CD4-positive, alpha-beta T cell treated with Interleukin-21 for 1 hour (primary cell): Measurements from ENCODE around the gene GALNT1.

Experiments
- DNase-seq: peaks from one replicate; pipeline ENCODE4 v3.0.0-alpha.2; 2020

Gene GALNT1

GRCh38 chr18:35728676-35729075 lies 147.1 kb downstream of the GALNT1 start:
- DNase-seq: no peak

- DNase-seq: no peak
Measured at GRCh38 chr18:35729991-35730668, 148.6 kb downstream of the GALNT1 start.

DNA sequence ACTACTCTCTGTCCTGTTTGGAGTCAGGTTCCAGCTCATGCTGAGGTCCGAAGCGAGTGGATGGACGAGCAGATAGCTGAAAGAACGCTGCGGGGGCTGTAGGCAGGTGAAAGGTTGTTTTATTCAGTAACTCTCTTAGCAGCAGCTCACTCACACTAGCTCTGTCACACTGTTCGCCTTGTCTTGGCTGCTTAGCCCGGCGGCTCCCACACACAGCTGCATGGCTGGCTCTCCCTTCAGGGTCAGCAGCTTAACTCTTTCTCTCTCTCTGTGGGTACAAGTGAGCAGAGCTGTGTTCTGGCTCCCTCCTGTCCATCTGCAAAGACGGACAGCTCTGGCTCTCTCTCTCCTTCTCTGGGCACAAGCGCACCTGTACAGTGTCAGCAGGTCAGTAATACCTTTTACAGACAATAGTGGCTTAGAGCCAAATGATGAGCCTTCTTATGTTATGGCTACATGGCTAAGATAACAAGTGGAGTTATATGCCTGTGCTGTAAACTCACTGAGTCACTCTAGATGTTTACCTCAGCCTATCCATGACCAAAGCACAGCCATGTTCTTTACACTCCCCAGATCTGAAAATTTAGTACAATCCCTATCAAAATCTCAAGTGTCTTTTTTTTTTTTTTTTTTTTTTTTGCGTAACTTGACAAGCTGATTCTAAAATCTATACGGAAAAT lies 149.3 kb downstream of the GALNT1 start:
- DNase-seq: no peak

- DNase-seq: no peak
Measured at GRCh38 chr18:35731701-35732100, 150.2 kb downstream of the GALNT1 start.

DNA sequence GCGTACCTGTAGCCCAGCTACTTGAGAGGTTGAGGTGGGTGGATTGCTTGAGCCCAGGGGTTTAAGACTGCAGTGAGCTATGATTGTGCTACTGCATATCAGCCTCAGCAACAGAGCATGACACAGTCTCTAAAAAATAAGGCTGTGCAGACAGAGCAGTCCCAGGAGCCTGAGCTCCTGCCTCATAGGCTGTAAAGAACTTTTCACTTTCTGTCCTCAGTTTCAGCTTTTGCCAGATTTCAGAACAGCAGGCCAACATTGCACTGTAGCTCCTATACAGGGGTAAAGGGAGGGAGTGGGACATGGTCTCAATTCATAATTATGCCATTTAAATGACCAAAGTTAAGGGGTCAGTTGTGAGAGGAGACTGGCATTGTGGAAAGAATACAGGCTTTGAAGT lies 150.6 kb downstream of the GALNT1 start:
- no peak for DNase-seq

- no peak for DNase-seq
Measured at GRCh38 chr18:35732636-35733035, 151.1 kb downstream of the GALNT1 start.

- no peak for DNase-seq
Measured at GRCh38 chr18:35733408-35733807, 151.9 kb downstream of the GALNT1 start.

- no peak for DNase-seq
Measured at GRCh38 chr18:35736696-35737095, 155.2 kb downstream of the GALNT1 start.

DNA sequence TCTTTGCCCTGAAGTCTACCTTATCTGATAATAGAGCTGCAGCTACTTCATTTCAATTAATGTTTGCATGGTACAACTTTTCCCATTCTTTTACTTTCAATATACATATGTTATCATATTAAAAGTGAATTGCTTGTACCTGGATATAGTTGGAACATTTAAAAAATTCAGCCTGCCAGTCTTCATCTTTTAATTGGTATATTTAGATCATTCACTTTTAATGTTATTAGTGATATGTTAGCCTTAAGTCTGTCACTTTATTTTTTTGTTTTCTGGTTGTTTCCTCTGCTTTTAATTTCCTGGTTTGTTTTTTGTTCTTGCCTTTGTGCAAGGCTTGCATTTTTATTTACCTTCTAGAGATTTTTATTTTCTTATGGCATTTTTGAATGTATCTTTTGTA lies 158.2 kb downstream of the GALNT1 start:
- DNase-seq: no peak

GRCh38 chr18:35740656-35741055 lies 159.1 kb downstream of the GALNT1 start:
- no peak for DNase-seq

- no peak for DNase-seq
Measured at GRCh38 chr18:35743916-35744315, 162.4 kb downstream of the GALNT1 start.

GRCh38 chr18:35745814-35746213 lies 164.3 kb downstream of the GALNT1 start:
- DNase-seq: no peak

GRCh38 chr18:35746826-35747339 lies 165.3 kb downstream of the GALNT1 start:
- DNase-seq: no peak

DNA sequence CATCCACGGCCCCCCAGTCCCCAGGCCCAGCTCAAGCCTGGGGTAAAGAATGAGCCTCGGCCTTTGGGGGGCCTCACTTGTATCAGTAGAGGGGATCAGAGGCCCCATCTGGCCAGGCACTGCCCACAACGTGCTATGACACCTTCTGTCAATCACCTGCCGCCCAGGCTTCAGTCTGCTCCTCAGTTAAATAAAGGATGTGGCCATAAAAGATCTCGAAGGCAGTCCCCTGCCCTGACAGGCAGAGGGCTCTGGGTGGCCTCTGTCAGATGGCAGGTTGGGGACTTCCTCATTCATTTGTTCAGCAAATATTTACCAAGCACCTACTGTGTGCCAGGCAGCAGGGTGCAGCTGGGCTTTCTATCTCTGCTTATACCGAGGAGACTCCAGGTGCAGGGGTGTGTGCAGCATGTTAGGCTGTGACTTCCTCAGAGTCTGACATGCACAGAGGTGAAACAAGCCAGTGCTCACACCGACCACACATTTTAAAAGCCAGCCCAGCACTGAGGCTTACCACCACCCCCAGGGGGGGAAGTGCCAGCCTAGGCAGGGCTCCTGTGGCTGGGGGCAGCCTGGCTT lies 166.4 kb downstream of the GALNT1 start:
- DNase-seq: no peak

DNA sequence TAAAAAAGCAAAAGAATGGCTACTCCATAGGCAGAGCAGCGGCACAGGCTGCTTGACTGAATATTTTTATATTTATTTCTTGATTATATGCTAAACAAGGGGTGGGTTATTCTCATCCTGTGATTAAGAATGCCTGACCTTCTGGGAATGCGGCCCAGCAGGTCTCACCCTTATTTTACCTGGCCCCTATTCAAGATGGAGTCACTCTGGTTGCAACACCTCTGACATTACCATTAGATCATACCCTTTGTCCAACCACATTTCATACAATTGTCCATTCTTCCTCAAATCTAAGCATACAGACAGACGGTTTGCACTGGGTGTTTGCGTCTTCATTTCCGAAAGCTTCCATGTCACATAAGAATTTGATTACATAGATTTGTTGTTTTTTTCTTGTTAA lies 168.2 kb downstream of the GALNT1 start:
- no peak for DNase-seq

GRCh38 chr18:35750929-35751328 lies 169.4 kb downstream of the GALNT1 start:
- no peak for DNase-seq

- no peak for DNase-seq
Measured at GRCh38 chr18:35753306-35753910, 171.9 kb downstream of the GALNT1 start.

GRCh38 chr18:35754464-35754863 lies 172.9 kb downstream of the GALNT1 start:
- no peak for DNase-seq

- DNase-seq: no peak
Measured at GRCh38 chr18:35755369-35755768, 173.8 kb downstream of the GALNT1 start.

DNA sequence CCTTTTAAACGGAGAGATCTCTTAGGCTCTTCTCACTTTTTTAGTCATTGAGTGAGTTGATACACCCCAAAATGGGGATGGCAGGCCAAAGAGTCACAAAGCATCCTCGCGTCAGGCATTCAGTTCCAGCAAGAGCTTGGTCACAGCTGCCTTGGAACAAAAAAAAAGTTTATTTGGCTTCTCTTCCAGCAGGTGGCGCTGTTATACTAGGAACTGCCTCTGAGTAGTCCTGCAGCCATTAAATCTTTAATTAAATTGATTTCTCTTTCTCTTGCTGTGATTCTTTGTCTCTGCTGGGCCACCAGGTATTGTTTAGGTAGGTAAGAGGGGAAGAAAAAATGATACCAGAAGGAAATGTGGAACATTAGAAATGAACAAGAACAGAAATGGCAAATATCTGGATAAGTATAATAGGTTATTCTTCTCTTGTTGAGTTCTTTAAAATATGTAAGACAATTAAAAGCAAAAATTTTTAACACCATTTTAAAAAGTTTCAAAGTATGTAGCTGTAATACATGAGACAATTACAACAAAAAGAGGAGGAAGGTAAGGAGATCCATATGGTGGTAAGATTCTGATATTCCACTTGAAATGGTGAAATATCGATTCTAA lies 175.1 kb downstream of the GALNT1 start:
- DNase-seq: peak; percentile 65
